Measurements from ENCODE around the gene PTPRT. TPM values are rescaled to one million over a fixed set of nuclear protein-coding genes. Genes with fewer than 3 reads are reported as not detected.

PTPRT gene
- total and polyA plus RNA-seq, 2 experiments from 2014 or later = not detected

DNA sequence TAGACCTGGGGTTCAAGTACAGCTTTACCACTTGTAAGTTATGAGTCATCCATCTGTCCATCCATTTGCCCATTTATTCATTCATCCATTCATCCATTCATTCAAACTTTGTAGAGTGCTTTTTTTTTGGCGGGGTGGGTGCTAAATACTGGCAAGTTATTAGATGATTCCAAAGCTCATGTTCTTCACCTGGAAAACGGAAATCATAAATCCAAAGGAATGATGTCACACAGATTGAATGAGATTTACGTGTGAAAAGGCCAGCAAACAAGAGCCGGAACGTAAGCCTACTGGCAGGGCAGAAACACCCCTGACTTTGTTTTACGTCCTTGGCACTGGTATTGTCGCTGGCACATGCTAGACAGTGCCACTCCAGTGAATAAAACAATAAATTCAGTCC, 1090.6 kb downstream of the PTPRT start:
- no peaks in the 10 kb centered on the region for H3K4me1 ChIP-seq (ENCODE audit: insufficient read depth)
- DNase-seq (ENCODE audit: low spot score) (no peak), ATAC-seq (no peak)
- H3F3A ChIP-seq (replicated peaks; ENCODE audit: low read depth) = no peaks in the 10 kb centered on the region
- H2AFZ ChIP-seq = no peak overlapping the region
- H3K79me2 ChIP-seq (replicated peaks; ENCODE audit: insufficient read depth) = no peaks in the 10 kb centered on the region
- Mint-ChIP-seq H3K27me3 (ENCODE audit: insufficient read depth, low read depth, poor library complexity) (peaks cover 5% of the 10 kb centered on the region), H3K27ac (no peak overlapping the region), H3K4me1 (no peaks in the 10 kb centered on the region), H3K9me3 (peaks cover 98% of the 10 kb centered on the region), H3K4me3 (no peak overlapping the region), H3K36me3 (ENCODE audit: low read depth) (peaks cover 57% of the 10 kb centered on the region)
- no peaks in the 10 kb centered on the region for H3K27me3 ChIP-seq (ENCODE audit: insufficient read depth)
- H3K4me3 ChIP-seq = no peak overlapping the region
- no peaks in the 10 kb centered on the region for H4K20me1 ChIP-seq (replicated peaks; ENCODE audit: insufficient read depth)
- no peak overlapping the region for H3K27ac ChIP-seq (ENCODE audit: low read depth)
- TF ChIP-seq, protein P1, sequence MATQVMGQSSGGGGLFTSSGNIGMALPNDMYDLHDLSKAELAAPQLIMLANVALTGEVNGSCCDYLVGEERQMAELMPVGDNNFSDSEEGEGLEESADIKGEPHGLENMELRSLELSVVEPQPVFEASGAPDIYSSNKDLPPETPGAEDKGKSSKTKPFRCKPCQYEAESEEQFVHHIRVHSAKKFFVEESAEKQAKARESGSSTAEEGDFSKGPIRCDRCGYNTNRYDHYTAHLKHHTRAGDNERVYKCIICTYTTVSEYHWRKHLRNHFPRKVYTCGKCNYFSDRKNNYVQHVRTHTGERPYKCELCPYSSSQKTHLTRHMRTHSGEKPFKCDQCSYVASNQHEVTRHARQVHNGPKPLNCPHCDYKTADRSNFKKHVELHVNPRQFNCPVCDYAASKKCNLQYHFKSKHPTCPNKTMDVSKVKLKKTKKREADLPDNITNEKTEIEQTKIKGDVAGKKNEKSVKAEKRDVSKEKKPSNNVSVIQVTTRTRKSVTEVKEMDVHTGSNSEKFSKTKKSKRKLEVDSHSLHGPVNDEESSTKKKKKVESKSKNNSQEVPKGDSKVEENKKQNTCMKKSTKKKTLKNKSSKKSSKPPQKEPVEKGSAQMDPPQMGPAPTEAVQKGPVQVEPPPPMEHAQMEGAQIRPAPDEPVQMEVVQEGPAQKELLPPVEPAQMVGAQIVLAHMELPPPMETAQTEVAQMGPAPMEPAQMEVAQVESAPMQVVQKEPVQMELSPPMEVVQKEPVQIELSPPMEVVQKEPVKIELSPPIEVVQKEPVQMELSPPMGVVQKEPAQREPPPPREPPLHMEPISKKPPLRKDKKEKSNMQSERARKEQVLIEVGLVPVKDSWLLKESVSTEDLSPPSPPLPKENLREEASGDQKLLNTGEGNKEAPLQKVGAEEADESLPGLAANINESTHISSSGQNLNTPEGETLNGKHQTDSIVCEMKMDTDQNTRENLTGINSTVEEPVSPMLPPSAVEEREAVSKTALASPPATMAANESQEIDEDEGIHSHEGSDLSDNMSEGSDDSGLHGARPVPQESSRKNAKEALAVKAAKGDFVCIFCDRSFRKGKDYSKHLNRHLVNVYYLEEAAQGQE (IDR thresholded peaks at IDR 0.05; ENCODE audit: unreplicated experiment) = no peak
- TF ChIP-seq NANOG (IDR thresholded peaks at IDR 0.05; ENCODE audit: borderline replicate concordance) = no peak
- no peak for TF ChIP-seq EZH2phosphoT487 (IDR thresholded peaks at IDR 0.05; ENCODE audit: unreplicated experiment)
- TF ChIP-seq, protein P2, sequence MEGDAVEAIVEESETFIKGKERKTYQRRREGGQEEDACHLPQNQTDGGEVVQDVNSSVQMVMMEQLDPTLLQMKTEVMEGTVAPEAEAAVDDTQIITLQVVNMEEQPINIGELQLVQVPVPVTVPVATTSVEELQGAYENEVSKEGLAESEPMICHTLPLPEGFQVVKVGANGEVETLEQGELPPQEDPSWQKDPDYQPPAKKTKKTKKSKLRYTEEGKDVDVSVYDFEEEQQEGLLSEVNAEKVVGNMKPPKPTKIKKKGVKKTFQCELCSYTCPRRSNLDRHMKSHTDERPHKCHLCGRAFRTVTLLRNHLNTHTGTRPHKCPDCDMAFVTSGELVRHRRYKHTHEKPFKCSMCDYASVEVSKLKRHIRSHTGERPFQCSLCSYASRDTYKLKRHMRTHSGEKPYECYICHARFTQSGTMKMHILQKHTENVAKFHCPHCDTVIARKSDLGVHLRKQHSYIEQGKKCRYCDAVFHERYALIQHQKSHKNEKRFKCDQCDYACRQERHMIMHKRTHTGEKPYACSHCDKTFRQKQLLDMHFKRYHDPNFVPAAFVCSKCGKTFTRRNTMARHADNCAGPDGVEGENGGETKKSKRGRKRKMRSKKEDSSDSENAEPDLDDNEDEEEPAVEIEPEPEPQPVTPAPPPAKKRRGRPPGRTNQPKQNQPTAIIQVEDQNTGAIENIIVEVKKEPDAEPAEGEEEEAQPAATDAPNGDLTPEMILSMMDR (conservative IDR thresholded peaks at IDR 0.05; ENCODE audit: low read depth in 2 of 2) = no peak
- TF ChIP-seq STAT1 (IDR thresholded peaks at IDR 0.05; ENCODE audit: unreplicated experiment) = no peak
- no peak for TF ChIP-seq EZH2 (IDR thresholded peaks at IDR 0.05; ENCODE audit: low read depth, unreplicated experiment)
- TF ChIP-seq JUNB (IDR thresholded peaks at IDR 0.05; ENCODE audit: unreplicated experiment) = no peak
- TF ChIP-seq, protein P3, sequence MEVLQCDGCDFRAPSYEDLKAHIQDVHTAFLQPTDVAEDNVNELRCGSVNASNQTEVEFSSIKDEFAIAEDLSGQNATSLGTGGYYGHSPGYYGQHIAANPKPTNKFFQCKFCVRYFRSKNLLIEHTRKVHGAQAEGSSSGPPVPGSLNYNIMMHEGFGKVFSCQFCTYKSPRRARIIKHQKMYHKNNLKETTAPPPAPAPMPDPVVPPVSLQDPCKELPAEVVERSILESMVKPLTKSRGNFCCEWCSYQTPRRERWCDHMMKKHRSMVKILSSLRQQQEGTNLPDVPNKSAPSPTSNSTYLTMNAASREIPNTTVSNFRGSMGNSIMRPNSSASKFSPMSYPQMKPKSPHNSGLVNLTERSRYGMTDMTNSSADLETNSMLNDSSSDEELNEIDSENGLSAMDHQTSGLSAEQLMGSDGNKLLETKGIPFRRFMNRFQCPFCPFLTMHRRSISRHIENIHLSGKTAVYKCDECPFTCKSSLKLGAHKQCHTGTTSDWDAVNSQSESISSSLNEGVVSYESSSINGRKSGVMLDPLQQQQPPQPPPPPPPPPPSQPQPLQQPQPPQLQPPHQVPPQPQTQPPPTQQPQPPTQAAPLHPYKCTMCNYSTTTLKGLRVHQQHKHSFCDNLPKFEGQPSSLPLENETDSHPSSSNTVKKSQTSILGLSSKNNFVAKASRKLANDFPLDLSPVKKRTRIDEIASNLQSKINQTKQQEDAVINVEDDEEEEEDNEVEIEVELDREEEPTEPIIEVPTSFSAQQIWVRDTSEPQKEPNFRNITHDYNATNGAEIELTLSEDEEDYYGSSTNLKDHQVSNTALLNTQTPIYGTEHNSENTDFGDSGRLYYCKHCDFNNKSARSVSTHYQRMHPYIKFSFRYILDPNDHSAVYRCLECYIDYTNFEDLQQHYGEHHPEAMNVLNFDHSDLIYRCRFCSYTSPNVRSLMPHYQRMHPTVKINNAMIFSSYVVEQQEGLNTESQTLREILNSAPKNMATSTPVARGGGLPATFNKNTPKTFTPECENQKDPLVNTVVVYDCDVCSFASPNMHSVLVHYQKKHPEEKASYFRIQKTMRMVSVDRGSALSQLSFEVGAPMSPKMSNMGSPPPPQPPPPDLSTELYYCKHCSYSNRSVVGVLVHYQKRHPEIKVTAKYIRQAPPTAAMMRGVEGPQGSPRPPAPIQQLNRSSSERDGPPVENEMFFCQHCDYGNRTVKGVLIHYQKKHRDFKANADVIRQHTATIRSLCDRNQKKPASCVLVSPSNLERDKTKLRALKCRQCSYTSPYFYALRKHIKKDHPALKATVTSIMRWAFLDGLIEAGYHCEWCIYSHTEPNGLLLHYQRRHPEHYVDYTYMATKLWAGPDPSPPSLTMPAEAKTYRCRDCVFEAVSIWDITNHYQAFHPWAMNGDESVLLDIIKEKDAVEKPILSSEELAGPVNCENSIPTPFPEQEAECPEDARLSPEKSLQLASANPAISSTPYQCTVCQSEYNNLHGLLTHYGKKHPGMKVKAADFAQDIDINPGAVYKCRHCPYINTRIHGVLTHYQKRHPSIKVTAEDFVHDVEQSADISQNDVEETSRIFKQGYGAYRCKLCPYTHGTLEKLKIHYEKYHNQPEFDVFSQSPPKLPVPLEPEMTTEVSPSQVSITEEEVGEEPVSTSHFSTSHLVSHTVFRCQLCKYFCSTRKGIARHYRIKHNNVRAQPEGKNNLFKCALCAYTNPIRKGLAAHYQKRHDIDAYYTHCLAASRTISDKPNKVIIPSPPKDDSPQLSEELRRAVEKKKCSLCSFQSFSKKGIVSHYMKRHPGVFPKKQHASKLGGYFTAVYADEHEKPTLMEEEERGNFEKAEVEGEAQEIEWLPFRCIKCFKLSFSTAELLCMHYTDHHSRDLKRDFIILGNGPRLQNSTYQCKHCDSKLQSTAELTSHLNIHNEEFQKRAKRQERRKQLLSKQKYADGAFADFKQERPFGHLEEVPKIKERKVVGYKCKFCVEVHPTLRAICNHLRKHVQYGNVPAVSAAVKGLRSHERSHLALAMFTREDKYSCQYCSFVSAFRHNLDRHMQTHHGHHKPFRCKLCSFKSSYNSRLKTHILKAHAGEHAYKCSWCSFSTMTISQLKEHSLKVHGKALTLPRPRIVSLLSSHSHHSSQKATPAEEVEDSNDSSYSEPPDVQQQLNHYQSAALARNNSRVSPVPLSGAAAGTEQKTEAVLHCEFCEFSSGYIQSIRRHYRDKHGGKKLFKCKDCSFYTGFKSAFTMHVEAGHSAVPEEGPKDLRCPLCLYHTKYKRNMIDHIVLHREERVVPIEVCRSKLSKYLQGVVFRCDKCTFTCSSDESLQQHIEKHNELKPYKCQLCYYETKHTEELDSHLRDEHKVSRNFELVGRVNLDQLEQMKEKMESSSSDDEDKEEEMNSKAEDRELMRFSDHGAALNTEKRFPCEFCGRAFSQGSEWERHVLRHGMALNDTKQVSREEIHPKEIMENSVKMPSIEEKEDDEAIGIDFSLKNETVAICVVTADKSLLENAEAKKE (CRISPR knock-in tag; IDR thresholded peaks at IDR 0.05) = no peak
- TF ChIP-seq POLR2AphosphoS5 (IDR thresholded peaks at IDR 0.05; ENCODE audit: low read depth) = no peak
- TF ChIP-seq ZNF331 (CRISPR knock-in tag; IDR thresholded peaks at IDR 0.05; ENCODE audit: low read depth) = no peak
- no peak for TF ChIP-seq ZNF114 (CRISPR knock-in tag; IDR thresholded peaks at IDR 0.05)
- TF ChIP-seq, protein P4, sequence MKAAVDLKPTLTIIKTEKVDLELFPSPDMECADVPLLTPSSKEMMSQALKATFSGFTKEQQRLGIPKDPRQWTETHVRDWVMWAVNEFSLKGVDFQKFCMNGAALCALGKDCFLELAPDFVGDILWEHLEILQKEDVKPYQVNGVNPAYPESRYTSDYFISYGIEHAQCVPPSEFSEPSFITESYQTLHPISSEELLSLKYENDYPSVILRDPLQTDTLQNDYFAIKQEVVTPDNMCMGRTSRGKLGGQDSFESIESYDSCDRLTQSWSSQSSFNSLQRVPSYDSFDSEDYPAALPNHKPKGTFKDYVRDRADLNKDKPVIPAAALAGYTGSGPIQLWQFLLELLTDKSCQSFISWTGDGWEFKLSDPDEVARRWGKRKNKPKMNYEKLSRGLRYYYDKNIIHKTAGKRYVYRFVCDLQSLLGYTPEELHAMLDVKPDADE (IDR thresholded peaks at IDR 0.05) = no peak
- TF ChIP-seq CREB1 (CRISPR knock-in tag; IDR thresholded peaks at IDR 0.05; ENCODE audit: low read depth) = no peak
- no peaks in the 10 kb centered on the region for H3K9me2 ChIP-seq (ENCODE audit: insufficient read depth)
- H3K36me3 ChIP-seq (ENCODE audit: insufficient read depth) = peaks cover 4% of the 10 kb centered on the region; the same call in 1 of the 2 replicates
- no peak overlapping the region for H3K4me2 ChIP-seq
